ENCODE data around the gene CREB5.
"Not testable (repeated sequence)": the region's sequence is repeated elsewhere in the genome, so short reads cannot be mapped to it uniquely, and the experiment has no call there.

Gene CREB5

DNA sequence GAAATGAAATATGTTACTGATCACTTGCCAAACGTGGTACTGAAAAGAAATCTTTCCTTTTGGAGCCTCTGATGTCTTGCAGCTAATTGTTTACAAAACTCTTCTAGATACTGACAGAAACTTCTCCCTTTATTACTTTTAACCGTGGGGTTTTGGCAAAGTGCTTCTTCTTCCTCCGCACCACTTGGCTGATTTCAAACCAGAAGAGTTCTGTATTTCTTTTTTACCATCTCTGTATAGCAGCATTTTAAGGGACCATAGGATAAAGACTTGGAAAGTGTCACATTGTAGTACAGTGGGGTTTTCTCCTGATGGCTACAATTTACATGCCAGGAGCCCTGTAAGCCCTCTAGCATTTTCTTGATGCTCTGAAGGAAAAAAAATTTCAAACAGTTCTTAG is 21.9 kb upstream of the CREB5 start:
- no peak for DNase-seq (ENCODE audit: low read depth)
- H3K4me3 ChIP-seq (ENCODE audit: low read depth, low read length): no peak overlapping the region
- TF ChIP-seq, protein P1, sequence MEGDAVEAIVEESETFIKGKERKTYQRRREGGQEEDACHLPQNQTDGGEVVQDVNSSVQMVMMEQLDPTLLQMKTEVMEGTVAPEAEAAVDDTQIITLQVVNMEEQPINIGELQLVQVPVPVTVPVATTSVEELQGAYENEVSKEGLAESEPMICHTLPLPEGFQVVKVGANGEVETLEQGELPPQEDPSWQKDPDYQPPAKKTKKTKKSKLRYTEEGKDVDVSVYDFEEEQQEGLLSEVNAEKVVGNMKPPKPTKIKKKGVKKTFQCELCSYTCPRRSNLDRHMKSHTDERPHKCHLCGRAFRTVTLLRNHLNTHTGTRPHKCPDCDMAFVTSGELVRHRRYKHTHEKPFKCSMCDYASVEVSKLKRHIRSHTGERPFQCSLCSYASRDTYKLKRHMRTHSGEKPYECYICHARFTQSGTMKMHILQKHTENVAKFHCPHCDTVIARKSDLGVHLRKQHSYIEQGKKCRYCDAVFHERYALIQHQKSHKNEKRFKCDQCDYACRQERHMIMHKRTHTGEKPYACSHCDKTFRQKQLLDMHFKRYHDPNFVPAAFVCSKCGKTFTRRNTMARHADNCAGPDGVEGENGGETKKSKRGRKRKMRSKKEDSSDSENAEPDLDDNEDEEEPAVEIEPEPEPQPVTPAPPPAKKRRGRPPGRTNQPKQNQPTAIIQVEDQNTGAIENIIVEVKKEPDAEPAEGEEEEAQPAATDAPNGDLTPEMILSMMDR (IDR thresholded peaks at IDR 0.05; ENCODE audit: low read depth, low read length, missing control alignments): no peak

DNA sequence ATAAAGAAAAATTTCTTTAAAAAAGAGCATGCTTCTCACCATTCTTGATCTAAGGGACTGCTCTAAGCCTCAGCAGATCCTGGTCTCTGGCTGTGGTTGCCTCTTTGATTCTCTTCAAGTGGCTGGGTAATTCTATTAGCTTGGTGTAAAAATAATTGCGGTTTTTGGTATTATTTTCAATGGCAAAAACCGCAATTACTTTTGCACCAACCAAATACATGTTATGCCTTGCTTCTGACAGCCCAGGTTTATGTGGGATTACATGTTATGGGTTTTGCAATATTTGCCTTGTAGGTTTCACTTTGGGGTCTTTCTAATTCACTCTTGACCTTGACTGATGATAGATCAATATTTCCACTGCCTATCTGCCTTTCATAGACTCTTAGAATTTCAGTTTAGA is 20.0 kb upstream of the CREB5 start:
- no peak overlapping the region for H3K4me3 ChIP-seq (ENCODE audit: low read depth, low read length)
- DNase-seq (ENCODE audit: low read depth): no peak
- TF ChIP-seq, protein P1 (IDR thresholded peaks at IDR 0.05; ENCODE audit: low read depth, low read length, missing control alignments): no peak

DNA sequence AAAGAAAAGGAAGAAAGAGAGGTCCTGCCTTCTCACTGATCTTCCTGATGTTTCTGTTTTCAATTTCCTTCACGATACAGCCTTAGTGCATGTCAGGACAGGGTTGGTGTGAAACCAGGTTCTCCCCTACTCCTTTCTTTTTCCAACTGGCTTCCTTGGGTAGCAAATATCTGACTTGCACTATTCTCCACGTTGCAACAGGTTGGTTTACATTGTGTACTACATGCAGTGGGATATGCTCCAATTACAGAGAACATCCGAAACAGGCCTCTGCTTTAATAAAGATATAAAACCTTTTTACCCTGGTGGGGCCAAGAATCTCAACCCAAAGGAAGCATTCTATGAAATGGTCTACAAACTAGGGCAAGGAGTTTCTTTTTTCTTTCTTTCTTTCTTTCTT is 16.9 kb upstream of the CREB5 start:
- H3K4me3 ChIP-seq (ENCODE audit: low read depth, low read length): no peak overlapping the region
- no peak for DNase-seq (ENCODE audit: low read depth)
- TF ChIP-seq, protein P1 (IDR thresholded peaks at IDR 0.05; ENCODE audit: low read depth, low read length, missing control alignments): no peak

DNA sequence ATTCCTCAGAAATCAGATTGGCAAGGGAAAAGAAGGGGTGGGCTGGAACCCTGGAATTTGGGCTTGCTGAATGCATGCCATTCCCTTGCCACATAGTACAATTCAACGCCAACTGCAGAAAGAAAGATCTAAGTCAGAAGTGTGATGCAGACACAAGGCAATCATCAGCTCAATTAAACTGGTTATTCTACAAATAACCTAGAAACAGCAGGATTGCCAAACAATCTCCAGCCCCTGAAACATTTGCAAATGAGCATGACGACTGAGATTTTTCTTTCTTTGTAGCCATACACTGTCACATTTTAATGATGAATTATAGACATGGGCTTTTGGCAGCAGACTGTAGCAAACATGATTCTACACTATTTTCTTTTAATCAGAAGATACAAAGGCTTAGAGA is 16.5 kb upstream of the CREB5 start:
- DNase-seq (ENCODE audit: low read depth): no peak
- TF ChIP-seq, protein P1 (IDR thresholded peaks at IDR 0.05; ENCODE audit: low read depth, low read length, missing control alignments): no peak
- H3K4me3 ChIP-seq (ENCODE audit: low read depth, low read length): no peak overlapping the region

DNA sequence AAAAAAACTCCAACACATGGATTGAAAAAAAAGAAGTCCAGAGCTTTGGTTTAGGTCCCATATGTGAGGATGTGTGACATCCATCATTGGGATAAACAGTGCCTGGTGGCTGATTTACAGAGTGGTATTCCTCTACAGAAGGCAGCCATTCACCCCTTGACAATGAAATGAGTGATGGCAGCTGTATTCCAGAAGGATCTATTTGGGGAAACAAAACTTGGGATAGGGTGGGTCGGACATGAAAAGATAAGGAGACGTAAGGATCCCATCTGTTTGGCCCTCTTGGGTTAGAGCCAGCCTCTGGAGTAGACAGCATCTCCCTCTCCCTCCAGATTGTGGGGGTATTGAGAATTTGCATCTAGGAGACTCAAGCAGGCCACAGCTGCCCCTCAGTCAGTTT is 15.2 kb upstream of the CREB5 start:
- TF ChIP-seq, protein P1 (IDR thresholded peaks at IDR 0.05; ENCODE audit: low read depth, low read length, missing control alignments): no peak
- no peak for DNase-seq (ENCODE audit: low read depth)
- no peak overlapping the region for H3K4me3 ChIP-seq (ENCODE audit: low read depth, low read length)

DNA sequence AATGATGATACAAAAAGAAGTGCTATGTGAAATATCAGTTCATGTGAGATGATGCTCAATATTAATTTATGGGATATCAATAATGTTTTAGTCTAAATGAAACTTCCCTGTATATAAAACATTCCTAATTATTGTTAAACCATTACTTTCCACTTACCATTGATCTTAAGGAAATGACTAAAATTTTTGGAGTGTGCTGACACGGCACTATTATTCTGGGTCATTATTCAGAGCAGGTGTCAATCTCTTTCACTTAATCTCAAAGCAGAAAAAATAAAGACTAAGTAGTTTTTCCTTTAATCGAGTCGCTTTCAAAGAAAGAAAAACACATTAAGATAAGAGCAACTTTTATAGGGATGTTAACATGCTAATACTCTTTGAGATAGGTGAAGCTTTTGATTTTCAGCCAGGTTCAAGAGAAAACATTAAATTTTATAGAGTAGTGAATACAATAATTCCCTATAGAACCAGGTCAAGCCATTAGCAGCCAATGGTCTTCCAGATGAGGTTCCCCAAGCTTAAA is 11.4 kb upstream of the CREB5 start:
- DNase-seq (ENCODE audit: low read depth): no peak
- no peak overlapping the region for H3K4me3 ChIP-seq (ENCODE audit: low read depth, low read length)
- TF ChIP-seq, protein P1 (IDR thresholded peaks at IDR 0.05; ENCODE audit: low read depth, low read length, missing control alignments): no peak

DNA sequence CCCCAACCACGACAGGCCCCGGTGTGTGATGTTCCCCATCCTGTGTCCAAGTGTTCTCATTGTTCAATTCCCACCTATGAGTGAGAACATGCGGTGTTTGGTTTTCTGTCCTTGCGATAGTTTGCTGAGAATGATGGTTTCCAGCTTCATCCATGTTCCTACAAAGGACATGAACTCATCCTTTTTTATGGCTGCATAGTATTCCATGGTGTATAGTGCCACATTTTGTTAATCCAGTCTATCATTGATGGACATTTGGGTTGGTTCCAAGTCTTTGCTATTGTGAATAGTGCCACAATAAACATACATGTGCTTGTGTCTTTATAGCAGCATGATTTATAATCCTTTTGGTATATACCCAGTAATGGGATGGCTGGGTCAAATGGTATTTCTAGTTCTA is 10.8 kb upstream of the CREB5 start:
- not testable (repeated sequence) for H3K4me3 ChIP-seq (ENCODE audit: low read depth, low read length); DNase-seq (ENCODE audit: low read depth)
